ENCODE measurements around the gene CCDC187.

Gene CCDC187

DNA sequence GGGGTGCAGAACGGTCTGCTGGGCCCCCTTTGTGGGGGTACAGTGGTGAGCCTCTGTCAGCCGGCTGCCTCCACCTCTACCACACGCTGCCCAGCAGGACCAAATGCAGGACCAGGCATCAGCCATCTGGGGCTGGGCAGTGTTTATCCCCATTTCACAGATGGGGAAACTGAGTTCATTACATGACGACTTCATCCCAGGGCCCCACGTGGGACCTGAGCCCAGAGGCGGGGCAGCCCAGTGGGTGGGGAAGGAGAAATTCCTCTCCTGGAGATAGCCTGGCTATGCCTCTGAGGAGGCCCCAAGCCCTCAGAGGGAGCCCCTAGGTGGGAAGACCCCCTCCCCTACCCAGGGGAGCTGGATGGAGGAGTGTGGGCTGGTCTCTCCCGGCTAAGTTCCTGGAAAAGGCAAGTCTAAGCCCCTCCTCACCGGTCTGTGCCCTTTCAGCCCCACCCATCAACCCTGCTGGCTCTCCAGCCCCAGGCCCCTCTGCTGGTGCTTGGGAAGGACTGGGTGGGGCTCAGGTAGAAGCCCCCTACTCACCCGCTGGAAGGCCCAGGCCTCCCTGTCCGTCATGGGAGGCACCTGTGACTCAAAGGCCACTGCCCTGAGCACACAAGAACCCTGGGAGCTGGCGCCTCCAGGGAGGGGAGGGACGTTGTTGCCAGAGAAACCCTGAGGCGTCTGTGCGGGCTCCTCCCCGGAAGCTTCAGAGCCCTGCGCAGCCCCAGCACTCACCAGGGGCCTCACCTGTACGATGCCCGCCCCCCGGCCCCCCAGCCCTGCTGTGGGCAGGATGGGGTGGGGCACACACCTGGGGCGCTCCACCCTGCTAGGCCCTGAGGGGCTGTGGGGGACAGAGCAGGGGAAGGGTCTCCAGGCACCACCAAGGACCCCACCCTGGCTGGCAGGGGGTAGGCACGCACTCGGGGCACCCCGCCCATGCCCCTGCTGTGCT, 7.4 kb upstream of the CCDC187 start:
- peak; percentile 12 to 45 for DNase-seq

DNA sequence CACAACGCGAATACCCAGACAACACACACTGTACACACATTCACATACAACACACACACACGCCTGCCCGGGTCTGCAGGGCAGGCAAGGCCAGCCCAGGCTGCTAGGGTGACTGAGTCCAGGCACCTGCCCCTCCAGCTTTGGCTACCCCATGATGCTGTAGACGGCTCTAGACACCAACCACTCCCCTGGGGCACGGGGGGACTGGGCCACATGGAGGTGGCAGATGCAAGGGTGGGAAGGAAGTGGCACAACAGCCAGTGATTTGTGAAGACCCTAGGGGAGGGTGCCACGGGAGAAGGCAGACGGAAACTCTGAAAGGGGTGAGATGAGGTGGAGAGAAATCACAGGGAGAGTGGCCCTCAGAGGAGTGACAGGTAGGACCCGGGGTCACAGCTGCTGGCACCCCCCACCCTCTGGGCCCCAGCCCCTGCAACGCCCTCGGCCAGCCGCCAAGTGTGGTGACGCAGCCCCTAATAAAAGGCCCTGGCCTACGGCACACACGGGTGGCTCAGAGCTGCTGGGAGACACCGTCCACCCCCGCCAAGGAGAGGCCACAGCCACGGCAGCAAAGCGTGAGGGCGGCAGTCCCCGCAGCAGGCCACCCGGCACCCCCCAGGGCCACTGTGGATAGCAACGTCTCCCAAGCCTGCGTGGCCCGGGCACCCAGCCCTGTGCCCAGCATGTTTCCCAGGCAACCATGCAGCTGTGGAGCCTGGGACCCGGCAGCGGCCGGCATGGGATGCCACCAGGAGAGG, 6.6 kb upstream of the CCDC187 start:
- no peak for DNase-seq

DNA sequence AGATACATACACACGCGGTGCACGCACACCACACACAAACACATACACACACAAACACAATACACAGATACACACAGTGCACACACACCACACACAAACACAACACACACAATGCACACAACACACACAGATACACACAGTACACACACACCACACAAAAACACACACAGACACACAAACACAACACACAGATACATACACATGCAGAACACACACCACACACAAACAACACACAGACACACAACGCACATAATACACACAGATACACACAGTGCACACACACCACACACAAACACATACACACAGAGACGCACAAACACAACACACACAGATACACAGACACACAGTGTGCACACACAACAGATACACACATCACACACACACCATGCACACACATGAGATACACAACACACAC, 5.9 kb upstream of the CCDC187 start:
- no peak for DNase-seq

DNA sequence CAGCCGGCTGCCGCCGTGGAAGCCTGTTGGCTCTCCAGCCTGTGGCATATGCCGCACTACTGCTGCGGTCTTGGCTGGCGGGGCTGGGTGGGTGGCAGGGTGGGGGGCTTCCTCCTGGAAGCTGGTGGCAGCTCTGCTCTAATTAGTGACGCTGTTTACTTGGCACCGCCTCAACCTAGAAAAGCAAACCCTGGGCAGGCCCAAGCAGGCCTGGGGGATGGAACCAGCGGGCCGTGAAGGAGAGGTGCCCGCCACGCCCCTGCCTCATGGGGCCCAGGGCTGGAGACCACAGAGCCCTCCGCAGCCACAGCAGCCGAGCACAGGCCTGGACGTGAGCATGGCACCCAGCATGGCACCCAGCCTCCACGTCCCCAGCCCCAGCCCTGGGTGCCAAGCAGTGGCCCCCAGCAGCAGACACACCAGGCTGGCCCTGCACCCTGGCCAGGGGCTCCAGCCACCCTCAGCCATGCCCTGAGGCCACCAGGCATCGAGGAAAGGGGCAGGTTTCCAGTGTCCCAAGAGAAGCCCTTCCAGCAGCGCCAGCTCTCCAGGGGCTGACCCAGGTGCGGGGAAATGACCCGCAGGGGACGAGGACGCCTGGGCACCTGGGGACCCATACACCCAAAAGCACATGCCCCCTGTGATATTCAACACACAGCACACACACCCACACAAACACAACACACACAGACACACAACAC, 5.4 kb upstream of the CCDC187 start:
- peak; percentile 35 to 75 for DNase-seq

DNA sequence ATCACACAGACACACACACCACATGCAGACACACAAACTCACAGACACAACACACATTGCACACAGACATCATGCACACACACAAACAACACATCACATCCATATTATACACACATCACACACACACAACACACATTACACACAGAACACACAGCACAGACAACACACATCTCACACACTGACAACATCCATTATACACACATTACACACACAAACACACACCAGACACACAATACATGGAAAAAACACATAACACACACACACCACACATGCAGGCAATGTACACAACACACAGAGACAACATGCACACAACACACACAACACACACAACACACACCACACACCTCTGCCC, 4.8 kb upstream of the CCDC187 start:
- DNase-seq: no peak

DNA sequence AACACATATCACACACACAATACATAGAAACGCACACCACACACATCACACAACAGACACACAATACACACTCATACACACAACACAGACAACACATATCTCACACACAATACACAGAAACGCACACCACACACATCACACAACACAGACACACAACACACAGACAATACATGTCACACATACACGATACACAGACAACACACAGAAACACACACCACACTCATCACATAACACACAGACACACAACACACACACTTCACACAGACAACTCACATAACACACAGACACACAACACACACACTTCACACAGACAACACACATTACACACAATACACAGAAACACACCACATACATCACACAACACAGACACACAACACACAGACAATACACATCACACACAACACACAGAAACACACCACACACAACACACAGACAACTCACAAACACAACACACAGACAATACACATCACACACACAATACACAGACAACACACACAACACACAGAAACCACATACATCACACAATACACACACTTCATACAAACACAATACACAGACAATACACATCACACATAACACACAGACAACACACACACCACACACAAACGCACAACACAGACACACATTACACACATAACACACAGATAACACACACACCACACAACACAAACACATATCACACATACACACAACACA, 4.3 kb upstream of the CCDC187 start:
- DNase-seq: no peak

DNA sequence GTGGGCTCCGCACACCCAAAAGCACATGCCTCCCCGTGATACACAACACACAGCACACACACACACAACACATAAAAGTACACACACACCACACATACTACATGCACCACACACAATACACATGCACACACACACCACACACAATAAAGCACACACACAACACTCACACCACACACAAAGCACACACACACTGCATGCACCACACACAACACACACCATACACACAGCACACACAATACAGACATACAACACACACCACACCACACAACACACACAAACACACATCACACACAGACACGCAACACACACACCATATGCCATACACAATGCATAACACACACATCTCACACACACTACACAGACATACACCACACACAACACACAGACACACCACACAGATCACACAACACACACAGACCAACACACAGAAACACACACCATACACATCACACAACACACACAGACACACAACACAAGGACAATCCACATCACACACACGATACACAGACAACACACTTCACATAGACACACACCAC, 3.4 kb upstream of the CCDC187 start:
- DNase-seq: no peak

DNA sequence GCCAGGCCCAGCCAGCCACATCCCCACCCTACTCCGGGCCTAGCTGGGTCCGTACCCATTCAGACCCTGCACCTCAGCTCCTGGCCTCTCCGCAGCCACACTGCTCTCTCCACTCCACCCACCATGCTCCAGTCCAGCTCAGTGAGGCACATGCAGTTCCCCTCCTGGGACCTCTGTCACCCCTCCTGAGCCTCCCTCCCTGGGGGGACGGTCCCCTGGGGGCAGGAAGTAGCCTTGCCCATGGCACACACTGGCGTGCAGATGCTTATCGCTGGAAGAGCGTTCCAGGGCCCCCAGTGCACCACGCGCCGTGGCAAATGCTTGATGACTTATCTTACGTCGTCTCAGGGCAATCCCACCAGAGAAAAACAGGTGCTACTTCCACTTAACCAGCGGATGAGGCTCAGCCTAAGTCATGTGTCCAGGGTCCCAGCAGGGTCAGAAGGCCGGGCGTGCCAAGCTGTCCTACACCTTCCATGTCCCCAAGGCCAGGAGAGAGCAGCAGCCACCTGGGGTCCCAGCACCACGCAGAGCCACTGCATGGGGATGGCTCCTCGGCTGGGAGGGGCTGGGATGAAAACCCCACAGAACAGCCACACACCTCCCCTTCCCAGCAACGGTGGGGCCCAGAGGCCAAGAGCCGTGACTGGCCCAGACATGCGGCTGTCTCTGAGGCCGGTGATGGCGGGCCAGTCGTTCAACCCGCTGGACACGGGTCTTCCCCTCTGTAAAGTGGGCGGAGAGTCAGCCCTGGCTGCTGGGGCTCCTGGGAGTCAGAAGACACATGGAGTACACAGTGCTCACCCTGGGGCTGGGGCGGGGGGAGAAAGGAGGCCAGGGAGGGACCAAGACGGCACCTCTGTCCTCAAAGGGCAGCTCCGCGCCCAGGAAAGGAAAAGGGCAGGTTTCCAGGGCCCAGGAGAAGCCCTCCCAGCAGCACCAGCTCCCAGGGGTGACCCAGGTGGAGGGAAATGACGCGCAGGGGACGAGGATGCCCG, 2.6 kb upstream of the CCDC187 start:
- DNase-seq: no peak

DNA sequence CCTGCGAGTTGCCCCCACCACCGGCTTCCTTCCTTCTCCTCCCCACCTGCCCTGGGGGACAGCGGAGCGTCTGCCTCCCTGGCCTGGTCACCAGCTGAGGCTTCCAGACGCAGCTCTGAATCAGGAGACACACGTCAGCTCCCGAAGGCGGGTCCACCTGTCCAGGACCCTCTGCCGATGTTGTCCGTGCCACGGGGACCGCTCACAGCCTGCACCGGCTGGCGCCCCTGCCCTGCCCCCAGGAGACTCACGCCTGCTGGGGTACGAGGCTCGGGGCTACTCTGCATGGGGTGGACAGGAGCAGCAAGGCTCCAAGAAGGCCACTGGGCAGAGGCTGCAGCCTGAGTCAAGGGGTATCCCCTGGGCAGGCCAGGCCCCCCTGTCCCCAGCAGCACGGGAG, 1.9 kb upstream of the CCDC187 start:
- no peak for DNase-seq

DNA sequence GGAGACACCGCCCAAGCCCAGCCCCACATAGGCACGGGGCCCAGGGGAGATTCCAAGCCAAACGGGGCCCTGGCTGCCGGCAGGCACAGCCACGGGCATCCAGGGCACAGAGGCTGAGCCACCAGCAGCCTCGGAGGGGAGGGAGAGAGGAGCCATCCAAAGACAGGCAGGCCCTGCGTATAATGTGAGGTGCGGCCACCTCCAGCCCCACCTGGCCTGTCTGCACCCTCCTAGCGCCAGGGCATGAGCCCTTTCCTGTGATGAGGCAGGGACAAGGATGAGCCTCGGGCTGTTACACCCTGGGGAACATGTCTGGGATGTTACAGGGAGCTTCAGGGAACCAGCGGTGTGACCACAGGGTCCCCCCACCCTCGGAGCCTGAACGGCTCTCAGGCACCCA, 1.1 kb upstream of the CCDC187 start:
- DNase-seq: no peak

DNA sequence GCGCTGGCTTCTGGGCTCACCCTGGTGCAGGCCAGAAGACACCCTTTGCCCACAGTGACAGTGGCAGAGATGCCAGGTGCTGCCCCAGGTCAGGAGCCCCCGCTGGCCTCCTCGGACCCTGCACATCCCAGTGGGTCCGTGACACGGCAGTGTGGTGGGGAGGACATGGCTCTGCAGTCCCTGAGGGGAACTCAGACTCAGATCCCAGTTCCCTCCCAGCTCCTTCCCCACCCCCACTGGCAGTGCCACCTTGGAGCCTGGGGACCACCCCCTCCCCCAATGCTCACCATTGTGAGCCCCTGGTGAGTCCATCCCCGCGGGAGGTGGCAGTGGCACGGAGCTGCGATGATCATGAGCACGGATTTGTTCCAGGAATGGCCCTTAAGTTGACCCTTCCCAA, 562 bp upstream of the CCDC187 start:
- no peak for DNase-seq

DNA sequence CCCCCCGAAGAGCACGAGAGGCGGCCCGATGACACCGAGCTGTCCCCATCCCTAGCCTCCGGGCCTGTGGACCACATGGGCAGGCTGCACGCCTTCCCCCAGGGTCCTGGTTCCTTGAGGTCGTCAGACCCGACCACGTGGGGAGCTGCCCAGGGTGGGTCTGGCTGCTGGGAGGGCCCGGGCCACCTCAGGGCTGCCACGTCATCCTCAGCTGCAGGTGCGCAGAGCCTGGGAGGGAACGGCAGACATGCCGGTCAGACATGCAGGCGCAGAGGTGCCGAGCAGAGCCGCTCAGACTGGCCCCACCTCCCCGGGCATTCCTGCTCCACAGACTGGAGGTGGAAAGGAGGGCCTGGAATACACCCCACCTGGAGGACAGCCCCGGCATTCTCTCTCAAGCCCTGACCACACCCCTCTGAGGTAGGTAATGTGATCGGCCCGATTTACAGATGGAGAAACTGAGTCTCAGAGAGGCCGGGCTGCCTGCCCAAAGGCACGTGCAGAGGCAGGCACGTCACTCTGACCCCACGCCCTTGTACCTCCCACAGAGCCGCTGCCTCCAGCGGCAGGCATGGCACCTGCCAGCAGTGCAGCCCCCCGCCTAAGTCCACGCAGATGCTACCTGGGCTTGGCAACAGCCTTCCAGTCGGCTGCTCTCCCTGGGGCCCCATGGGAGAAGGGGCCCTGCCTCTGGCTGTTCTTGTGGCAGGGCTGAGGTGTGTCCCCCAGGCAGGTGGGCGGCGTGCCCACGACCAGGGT, 649 bp downstream of the CCDC187 start:
- DNase-seq: no peak

DNA sequence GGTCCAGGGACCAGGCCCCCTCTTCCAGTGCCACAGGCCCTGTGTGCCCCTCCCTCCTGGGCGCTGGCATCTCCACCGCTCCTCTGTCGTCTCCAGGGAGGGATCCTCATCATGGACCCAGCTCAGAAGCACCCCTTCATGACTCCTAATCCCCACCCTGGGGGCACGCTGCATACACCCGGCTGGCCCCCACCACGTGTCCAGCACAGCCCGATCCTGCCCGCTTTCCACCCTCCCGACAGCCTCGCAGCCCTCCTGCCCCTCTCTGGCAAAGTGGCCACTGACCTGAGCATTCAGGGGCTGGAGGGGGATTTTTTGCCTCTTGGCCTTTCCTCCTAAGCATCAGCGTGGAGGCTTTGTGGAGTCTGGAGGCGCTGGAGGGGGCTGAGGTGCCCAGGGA, 1.4 kb downstream of the CCDC187 start:
- DNase-seq: no peak

DNA sequence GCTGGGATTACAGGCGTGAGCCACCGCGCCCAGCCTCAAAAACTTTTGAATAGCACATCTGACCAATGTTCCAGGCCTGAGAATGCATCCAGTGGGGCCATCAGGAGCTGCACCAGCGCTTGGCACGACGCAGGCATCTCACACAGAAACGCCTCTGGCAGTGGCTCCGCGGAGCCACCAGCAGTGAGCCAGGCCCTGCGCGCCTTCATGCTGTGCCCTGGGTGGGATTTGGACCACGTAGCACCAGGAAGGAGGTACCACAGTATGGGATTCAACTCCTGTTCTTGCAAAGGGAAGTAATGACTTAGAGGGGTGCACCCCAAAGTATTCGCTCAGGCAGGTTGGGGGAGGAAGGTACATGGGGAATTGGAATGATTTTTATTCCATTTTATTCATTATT, 3.0 kb downstream of the CCDC187 start:
- no peak for DNase-seq

DNA sequence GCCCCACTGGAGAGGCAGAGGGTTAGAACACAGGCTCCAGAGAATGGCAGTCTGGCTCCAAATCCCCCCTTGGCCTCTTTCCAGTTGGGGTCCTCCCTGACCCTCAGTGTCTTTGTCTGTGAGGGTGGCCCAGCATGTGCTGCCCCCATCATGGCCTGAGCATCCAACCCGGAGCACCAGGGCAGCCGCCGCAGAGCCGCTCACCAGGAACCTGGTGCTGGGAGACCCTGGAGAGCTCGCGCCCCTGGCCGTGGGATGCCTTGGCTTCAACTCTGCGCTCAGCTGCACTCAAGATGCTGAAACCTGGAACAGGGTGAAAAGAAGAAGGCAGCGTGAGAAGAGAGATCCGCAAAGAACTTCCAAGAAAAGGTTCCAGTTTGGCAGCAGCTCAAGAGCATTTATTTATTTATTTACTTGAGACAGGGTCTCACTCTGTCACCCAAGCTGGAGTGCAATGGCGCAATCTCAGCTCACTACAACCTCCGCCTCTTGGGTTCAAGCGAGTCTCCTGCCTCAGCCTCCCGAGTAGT, 3.8 kb downstream of the CCDC187 start:
- DNase-seq: no peak

DNA sequence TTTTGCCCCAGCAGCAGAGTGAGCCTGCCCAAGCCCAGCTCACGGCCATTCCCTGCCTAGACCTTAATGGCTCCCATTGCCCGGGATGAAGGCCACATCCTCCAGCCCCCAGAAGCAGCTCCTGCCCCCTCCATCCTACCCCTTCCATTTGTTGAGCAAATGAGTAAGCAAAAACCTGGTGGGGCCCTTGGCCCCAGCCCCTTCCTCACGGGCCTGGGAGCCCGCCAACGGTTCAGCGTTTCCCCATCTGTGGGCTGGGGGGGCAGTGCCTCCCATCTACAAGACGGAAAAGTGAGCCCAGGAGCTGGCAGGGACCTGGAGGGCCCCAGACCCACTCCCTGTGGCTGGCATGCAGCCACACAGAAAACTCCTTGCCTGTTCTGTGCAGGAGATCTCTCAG, 4.4 kb downstream of the CCDC187 start:
- DNase-seq: no peak

DNA sequence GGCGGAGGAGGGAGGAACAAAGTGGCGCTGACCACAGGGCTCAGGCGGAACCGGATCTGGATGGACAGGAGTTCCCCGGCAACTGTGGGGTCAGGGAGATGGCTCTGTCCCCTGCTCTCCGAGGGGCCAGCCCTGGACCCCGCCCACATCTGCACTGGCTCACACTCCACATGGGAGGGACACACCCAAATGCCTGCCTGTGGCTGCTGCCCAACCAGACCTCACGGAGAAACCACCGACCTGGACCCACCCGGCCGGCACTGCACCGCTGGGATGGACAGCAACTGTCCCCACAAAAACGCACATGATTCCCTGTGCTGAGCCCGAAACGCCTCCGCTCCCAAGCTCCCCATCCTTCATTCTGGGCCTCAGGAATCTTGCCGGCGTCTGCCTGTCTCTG, 4.8 kb downstream of the CCDC187 start:
- no peak for DNase-seq

DNA sequence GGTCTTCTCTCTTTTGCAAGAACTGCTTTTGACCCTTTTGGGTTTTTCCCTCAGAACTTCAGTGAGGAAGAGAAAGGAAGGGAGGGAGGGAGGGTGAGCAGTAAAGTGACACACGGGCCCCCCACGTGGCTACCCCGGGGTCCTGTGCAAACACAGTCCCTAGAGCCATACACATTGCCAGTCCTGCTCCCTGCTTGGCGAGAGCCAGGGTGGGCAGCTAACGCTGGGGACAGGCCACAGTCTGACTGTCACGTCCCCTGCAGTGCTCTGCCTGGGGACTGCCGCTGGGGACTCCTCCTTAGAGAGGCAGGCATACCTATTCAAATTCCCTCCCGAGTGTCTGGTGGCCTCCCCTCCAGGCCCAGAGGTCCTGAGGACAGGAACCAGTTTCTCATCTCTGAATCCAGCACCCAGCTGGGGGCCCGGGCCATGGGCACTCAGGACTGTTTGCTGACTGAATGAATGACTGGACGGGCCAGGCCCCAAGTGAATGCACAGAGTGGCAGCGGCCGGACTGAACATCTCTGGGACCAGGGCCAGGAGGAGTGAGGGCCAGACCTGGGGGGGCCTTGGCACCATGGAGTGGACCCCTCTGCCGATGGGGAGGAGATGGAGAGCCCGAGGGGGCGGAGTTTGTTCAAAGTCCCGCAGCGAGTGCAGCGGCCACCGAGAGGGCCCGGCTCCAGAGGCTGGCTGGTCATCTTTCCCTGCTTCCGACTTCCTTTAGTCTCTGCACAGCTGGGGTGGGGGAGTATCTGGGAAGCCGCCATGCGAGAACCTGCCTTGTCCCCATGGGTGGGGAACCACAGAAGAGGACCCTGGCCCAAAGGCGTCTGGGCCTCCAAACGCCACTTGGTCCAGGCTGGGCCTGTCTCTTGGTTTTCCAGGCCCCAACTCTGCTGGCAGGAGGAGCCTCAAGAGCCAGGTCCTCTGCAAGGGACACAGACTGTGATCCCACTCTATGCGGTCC, 5.8 kb downstream of the CCDC187 start:
- no peak for DNase-seq
